Calu3 (cell line): ENCODE data around the gene MRPL36. TPM values are rescaled to one million over a fixed set of nuclear protein-coding genes. Genes with fewer than 3 reads are reported as not detected.

Experiments used
- BruUV-seq: library from RNA; stranded (reverse); fragments of 400-500 nt; replicated peaks from 2 replicates; lab custom pipeline; 2021; lab: Mats Ljungman, UMichigan
- CTCF ChIA-PET: fragments of 300-600 bp; sonication (Branson Sonifier 250); formaldehyde crosslinking; loops from one replicate; lab custom pipeline; 2022; ENCODE audit warnings: antibody characterized with exemption; lab: Charles Lee
- DNase-seq: peaks from one replicate; pipeline ENCODE4 v3.0.0; 2022
- H3K27ac Mint-ChIP-seq: one replicate; pipeline ENCODE4 v1.8.0; 2022; ENCODE audit warnings: mixed read lengths; ENCODE audit not compliant: unreplicated experiment
- H3K27me3 Mint-ChIP-seq: one replicate; pipeline ENCODE4 v1.8.0; 2022; ENCODE audit warnings: mixed read lengths; ENCODE audit not compliant: unreplicated experiment
- H3K36me3 Mint-ChIP-seq: one replicate; pipeline ENCODE4 v1.8.0; 2022; ENCODE audit warnings: mild to moderate bottlenecking, moderate library complexity, mixed read lengths; ENCODE audit not compliant: insufficient read depth, unreplicated experiment
- H3K4me1 Mint-ChIP-seq: one replicate; pipeline ENCODE4 v1.8.0; 2022; ENCODE audit warnings: mild to moderate bottlenecking, low read depth, mixed read lengths; ENCODE audit not compliant: unreplicated experiment
- H3K4me3 Mint-ChIP-seq: one replicate; pipeline ENCODE4 v1.8.0; 2022; ENCODE audit warnings: mild to moderate bottlenecking, low read depth, moderate library complexity, mixed read lengths; ENCODE audit not compliant: unreplicated experiment
- H3K9me3 Mint-ChIP-seq: one replicate; pipeline ENCODE4 v1.8.0; 2022; ENCODE audit warnings: low read depth, mixed read lengths; ENCODE audit not compliant: unreplicated experiment
- CTCF ChIP-seq: fragments of 200-600 bp; IDR thresholded peaks from one replicate; pipeline ENCODE4 v1.8.0; 2022; ENCODE audit warnings: antibody characterized with exemption; ENCODE audit not compliant: unreplicated experiment
- intact Hi-C: fragments of 100-400 bp; cut with micrococcal nuclease; formaldehyde crosslinking; loops from one replicate; pipeline ENCODE4 v1.10.0; 2022; ENCODE audit not compliant: unreplicated experiment
- total RNA-seq: library from RNA; stranded (reverse); gene quantifications from 2 replicates; pipeline ENCODE4 v1.2.3, GENCODE V29; 2022

MRPL36 gene
- total RNA-seq, 1 experiment from 2014 or later = 55.5 TPM

GRCh38 chr5:1785062-1785461, 14.6 kb downstream of the MRPL36 start:
- Mint-ChIP-seq H3K4me1 (peaks cover 29% of the 10 kb centered on the region), H3K27ac (no peak overlapping the region), H3K9me3 (no peaks in the 10 kb centered on the region), H3K36me3 (peaks cover 5% of the 10 kb centered on the region), H3K4me3 (no peak overlapping the region), H3K27me3 (no peaks in the 10 kb centered on the region)
- no TSS peak for BruUV-seq
- DNase-seq = no peak
- CTCF ChIA-PET = no interaction called here
- TF ChIP-seq CTCF = no peak
- intact Hi-C loops = no loop called here

- TF ChIP-seq CTCF = no peak
- intact Hi-C loops = no loop called here
- no peaks in the 10 kb centered on the region for H3K27me3 Mint-ChIP-seq
- no TSS peak for BruUV-seq
- H3K9me3 Mint-ChIP-seq = no peaks in the 10 kb centered on the region
- no peak for DNase-seq
- peaks cover 23% of the 10 kb centered on the region for H3K4me1 Mint-ChIP-seq
- H3K4me3 Mint-ChIP-seq = no peak overlapping the region
- CTCF ChIA-PET = no interaction called here
- no peak overlapping the region for H3K27ac Mint-ChIP-seq
- peaks cover 5% of the 10 kb centered on the region for H3K36me3 Mint-ChIP-seq
Observed at GRCh38 chr5:1784197-1785050, 15.2 kb downstream of the MRPL36 start.

- H3K27ac Mint-ChIP-seq = no peak overlapping the region
- TF ChIP-seq CTCF = no peak
- H3K9me3 Mint-ChIP-seq = no peaks in the 10 kb centered on the region
- DNase-seq = peak; percentile 53
- intact Hi-C loops = no loop called here
- no peaks in the 10 kb centered on the region for H3K27me3 Mint-ChIP-seq
- H3K4me3 Mint-ChIP-seq = no peak overlapping the region
- no TSS peak for BruUV-seq
- peaks cover 21% of the 10 kb centered on the region for H3K4me1 Mint-ChIP-seq
- no peaks in the 10 kb centered on the region for H3K36me3 Mint-ChIP-seq
- CTCF ChIA-PET = no interaction called here
Observed at GRCh38 chr5:1783216-1783554, 16.5 kb downstream of the MRPL36 start.

GRCh38 chr5:1782385-1783215, 17.0 kb downstream of the MRPL36 start:
- TF ChIP-seq CTCF = no peak
- Mint-ChIP-seq H3K27ac (no peak overlapping the region), H3K4me3 (no peak overlapping the region), H3K4me1 (peaks cover 21% of the 10 kb centered on the region), H3K27me3 (no peaks in the 10 kb centered on the region), H3K36me3 (no peaks in the 10 kb centered on the region), H3K9me3 (no peaks in the 10 kb centered on the region)
- intact Hi-C loops = no loop called here
- CTCF ChIA-PET = no interaction called here
- DNase-seq = no peak
- BruUV-seq = no TSS peak
